ENCODE measurements around the gene SHROOM3.

SHROOM3 gene

GRCh38 chr4:76800902-76801301 lies 365.9 kb downstream of the SHROOM3 start:
- TF ChIP-seq SIN3A (IDR thresholded peaks at IDR 0.05; ENCODE audit: borderline replicate concordance, insufficient read depth, low read length) (no peak), TAF1 (IDR thresholded peaks at IDR 0.05; ENCODE audit: borderline replicate concordance, insufficient read depth, low read length) (no peak), REST (IDR thresholded peaks at IDR 0.05; ENCODE audit: insufficient read depth in 1 of 2, low read depth in 2 of 2, low read length in 2 of 2) (no peak), FOXP2 (optimal IDR thresholded peaks at IDR 0.05; ENCODE audit: borderline replicate concordance, extremely low read depth, extremely low read length, insufficient read depth) (no peak), POLR2AphosphoS5 (IDR thresholded peaks at IDR 0.05; ENCODE audit: low read depth, low read length) (no peak)

- no peak for TF ChIP-seq FOXP2 (optimal IDR thresholded peaks at IDR 0.05; ENCODE audit: borderline replicate concordance, extremely low read depth, extremely low read length, insufficient read depth)
- TF ChIP-seq POLR2AphosphoS5 (IDR thresholded peaks at IDR 0.05; ENCODE audit: low read depth, low read length), result no peak
- TF ChIP-seq REST (IDR thresholded peaks at IDR 0.05; ENCODE audit: insufficient read depth in 1 of 2, low read depth in 2 of 2, low read length in 2 of 2), result no peak
- no peak for TF ChIP-seq TAF1 (IDR thresholded peaks at IDR 0.05; ENCODE audit: borderline replicate concordance, insufficient read depth, low read length)
- TF ChIP-seq SIN3A (IDR thresholded peaks at IDR 0.05; ENCODE audit: borderline replicate concordance, insufficient read depth, low read length), result no peak
Measured at GRCh38 chr4:76801621-76802235, 366.7 kb downstream of the SHROOM3 start.

- TF ChIP-seq POLR2AphosphoS5 (IDR thresholded peaks at IDR 0.05; ENCODE audit: low read depth, low read length), result no peak
- TF ChIP-seq SIN3A (IDR thresholded peaks at IDR 0.05; ENCODE audit: borderline replicate concordance, insufficient read depth, low read length), result no peak
- TF ChIP-seq REST (IDR thresholded peaks at IDR 0.05; ENCODE audit: insufficient read depth in 1 of 2, low read depth in 2 of 2, low read length in 2 of 2), result no peak
- TF ChIP-seq FOXP2 (optimal IDR thresholded peaks at IDR 0.05; ENCODE audit: borderline replicate concordance, extremely low read depth, extremely low read length, insufficient read depth), result no peak
- TF ChIP-seq TAF1 (IDR thresholded peaks at IDR 0.05; ENCODE audit: borderline replicate concordance, insufficient read depth, low read length), result no peak
Measured at GRCh38 chr4:76802236-76803021, 367.4 kb downstream of the SHROOM3 start.

- TF ChIP-seq REST (IDR thresholded peaks at IDR 0.05; ENCODE audit: insufficient read depth in 1 of 2, low read depth in 2 of 2, low read length in 2 of 2) (peak in 1 of 2 experiments; percentile 74; a peak in 1 of 4 replicates), FOXP2 (optimal IDR thresholded peaks at IDR 0.05; ENCODE audit: borderline replicate concordance, extremely low read depth, extremely low read length, insufficient read depth) (peak; percentile 19), TAF1 (IDR thresholded peaks at IDR 0.05; ENCODE audit: borderline replicate concordance, insufficient read depth, low read length) (peak; percentile 37; the same call in 1 of the 2 replicates), POLR2AphosphoS5 (IDR thresholded peaks at IDR 0.05; ENCODE audit: low read depth, low read length) (no peak), SIN3A (IDR thresholded peaks at IDR 0.05; ENCODE audit: borderline replicate concordance, insufficient read depth, low read length) (peak; percentile 91; the same call in 1 of the 2 replicates)
Measured at GRCh38 chr4:76803522-76803921, 368.5 kb downstream of the SHROOM3 start.

All from PFSK-1 (cell line).